Activated naive CD8-positive, alpha-beta T cell treated with anti-CD3 and anti-CD28 coated beads for 36 hours (primary cell): ENCODE data around the gene MICAL2. TPM values are rescaled to one million over a fixed set of nuclear protein-coding genes. Genes with fewer than 3 reads are reported as not detected.

Experiments
- DNase-seq: peaks from one replicate; pipeline ENCODE4 v3.0.0; 2021
- H3K27ac Mint-ChIP-seq: one replicate; pipeline ENCODE4 v1.8.0; 2022; ENCODE audit warnings: mild to moderate bottlenecking, moderate library complexity, mixed read lengths
- H3K27me3 Mint-ChIP-seq: one replicate; pipeline ENCODE4 v1.8.0; 2022; ENCODE audit warnings: mild to moderate bottlenecking, mixed read lengths
- H3K36me3 Mint-ChIP-seq: one replicate; pipeline ENCODE4 v1.8.0; 2021; ENCODE audit warnings: mild to moderate bottlenecking, mixed read lengths
- H3K4me1 Mint-ChIP-seq: one replicate; pipeline ENCODE4 v1.8.0; 2021; ENCODE audit warnings: mixed read lengths
- H3K4me3 Mint-ChIP-seq: one replicate; pipeline ENCODE4 v1.8.0; 2022; ENCODE audit warnings: mild to moderate bottlenecking, moderate library complexity, mixed read lengths
- H3K9me3 Mint-ChIP-seq: one replicate; pipeline ENCODE4 v1.8.0; 2022; ENCODE audit warnings: mixed read lengths
- total RNA-seq, 2 experiments: library from RNA; stranded (reverse); gene quantifications; one replicate each; pipeline ENCODE4 v1.2.3, GENCODE V29; 2021

Gene MICAL2
- total RNA-seq, 2 experiments from 2014 or later, result 54.4 to 59.7 TPM

DNA sequence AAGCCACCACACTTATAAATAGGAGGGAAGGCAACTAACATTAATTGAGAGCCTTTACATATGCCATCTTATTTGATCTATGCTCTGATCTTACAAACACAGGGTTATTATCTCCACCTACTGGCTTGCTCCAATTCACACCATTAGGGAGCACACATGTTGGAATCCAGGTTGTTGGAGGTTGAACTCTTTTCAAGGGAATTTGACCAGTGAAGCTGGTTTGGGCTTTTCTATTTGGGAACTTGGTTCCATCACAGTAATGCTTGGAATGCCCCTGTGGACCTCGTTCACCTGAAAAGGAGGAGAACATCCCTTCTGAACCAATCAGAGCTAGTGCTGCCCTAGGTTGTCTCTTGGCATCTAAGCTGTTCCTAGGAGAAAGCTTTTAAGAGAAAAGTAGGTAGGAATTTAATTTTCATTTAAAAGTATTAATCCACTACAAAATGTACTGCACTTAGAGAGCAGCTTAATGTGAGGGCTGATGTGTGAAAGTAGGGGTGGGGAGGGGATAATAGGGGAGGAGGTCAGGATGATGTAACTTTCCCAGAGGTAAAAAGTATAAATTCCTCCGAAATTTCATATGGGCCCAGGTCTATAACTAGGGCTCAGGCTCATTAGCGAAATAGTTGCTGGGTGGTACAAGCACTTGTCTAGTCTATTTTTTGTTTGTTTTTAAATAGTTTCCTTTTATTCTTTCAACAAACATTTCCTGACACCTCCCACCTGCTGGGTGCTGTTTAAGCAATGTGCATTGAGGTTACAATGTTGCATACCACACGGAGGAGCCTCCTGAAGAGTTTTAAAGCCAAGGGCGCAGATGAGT lies 7.6 kb upstream of the MICAL2 start:
- Mint-ChIP-seq H3K27me3 (peaks cover 6% of the 10 kb centered on the region), H3K4me1 (peaks cover 9% of the 10 kb centered on the region), H3K36me3 (no peaks in the 10 kb centered on the region), H3K4me3 (no peak overlapping the region), H3K9me3 (no peaks in the 10 kb centered on the region), H3K27ac (no peak overlapping the region)
- no peak for DNase-seq

DNA sequence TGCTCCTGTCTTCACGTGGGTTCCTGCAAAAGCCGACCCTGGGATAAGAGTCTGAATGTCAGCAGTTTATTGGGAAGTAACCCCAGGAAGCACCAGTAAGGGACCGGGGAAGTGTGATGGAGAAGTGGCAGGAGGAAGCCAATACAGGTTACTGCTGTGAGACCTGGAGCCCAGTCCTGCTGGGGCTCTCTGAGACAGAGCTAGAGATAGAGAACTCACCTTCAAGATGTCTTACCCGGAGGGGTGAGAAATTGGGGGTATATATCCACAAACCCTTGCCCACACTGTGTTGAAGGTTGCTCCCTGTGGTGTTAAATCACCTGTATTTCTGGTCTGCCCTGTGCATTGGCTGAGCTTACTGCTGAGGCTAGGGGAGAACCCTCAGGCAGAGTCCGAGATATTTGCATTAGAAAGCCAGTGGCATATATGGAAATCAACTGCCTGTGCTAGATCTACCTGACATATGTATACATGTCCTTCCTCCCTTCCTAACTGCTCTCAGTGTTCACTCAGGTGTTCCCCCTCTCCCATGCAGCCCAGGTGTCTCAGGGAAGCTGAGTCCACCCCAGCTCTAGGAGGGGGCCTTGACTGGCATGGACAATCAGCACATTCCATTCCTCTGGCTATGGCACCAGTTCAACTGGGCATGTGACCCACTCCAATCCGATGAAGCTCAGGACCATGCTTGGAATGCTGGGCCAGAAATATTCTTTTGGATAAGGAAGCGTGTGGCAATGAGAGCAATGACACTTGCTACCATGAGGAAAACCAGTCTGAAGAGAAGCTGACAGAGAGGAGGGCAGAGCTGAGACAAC lies 6.8 kb upstream of the MICAL2 start:
- no peak for DNase-seq
- peaks cover 6% of the 10 kb centered on the region for H3K27me3 Mint-ChIP-seq
- no peaks in the 10 kb centered on the region for H3K36me3 Mint-ChIP-seq
- H3K27ac Mint-ChIP-seq, result no peak overlapping the region
- no peak overlapping the region for H3K4me3 Mint-ChIP-seq
- peaks cover 10% of the 10 kb centered on the region for H3K4me1 Mint-ChIP-seq
- no peaks in the 10 kb centered on the region for H3K9me3 Mint-ChIP-seq

DNA sequence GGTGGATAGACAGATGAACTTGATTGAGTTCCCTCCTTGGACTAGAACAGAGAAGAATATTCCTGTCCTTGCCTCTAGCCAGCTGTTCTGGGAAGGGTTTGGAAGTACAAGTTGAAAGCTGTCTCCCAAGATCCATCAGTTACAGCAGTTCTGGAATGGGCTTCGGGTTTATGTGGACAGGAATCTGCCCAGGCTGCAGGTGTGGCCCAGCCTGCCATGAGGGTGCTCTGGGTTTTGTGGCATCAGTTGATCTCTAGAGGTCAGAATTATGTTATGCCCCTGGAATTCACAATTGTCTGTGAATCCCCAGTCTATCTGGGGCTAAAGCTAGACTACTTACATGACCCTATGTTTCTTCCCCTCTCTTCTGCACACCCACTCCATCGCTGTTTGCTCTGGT lies 4.9 kb upstream of the MICAL2 start:
- Mint-ChIP-seq H3K4me3 (no peak overlapping the region), H3K9me3 (no peaks in the 10 kb centered on the region), H3K4me1 (peaks cover 18% of the 10 kb centered on the region), H3K27me3 (peaks cover 3% of the 10 kb centered on the region), H3K27ac (no peak overlapping the region), H3K36me3 (no peaks in the 10 kb centered on the region)
- no peak for DNase-seq

DNA sequence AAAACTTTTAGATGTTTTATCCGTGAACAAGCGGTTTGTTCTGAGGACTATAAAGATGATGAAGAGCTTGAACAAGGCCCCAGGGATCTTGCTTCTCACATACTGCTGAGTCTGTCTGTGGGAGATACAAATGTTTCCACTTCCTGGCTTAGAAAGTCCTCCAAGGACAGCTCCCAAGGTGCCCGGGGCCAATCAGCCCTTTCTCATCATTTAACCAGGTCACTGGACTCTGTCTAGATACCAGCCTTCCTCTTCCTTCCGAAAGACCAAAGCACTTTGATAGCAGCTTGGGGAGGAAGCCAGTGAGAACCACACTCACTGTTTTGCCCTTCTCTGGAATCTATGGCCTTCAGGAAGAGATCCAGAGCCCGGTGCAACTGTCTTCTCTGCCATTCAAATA lies 4.3 kb upstream of the MICAL2 start:
- H3K27ac Mint-ChIP-seq, result no peak overlapping the region
- H3K36me3 Mint-ChIP-seq, result no peaks in the 10 kb centered on the region
- H3K27me3 Mint-ChIP-seq, result peaks cover 3% of the 10 kb centered on the region
- H3K4me1 Mint-ChIP-seq, result peaks cover 18% of the 10 kb centered on the region
- no peak overlapping the region for H3K4me3 Mint-ChIP-seq
- no peaks in the 10 kb centered on the region for H3K9me3 Mint-ChIP-seq
- no peak for DNase-seq

DNA sequence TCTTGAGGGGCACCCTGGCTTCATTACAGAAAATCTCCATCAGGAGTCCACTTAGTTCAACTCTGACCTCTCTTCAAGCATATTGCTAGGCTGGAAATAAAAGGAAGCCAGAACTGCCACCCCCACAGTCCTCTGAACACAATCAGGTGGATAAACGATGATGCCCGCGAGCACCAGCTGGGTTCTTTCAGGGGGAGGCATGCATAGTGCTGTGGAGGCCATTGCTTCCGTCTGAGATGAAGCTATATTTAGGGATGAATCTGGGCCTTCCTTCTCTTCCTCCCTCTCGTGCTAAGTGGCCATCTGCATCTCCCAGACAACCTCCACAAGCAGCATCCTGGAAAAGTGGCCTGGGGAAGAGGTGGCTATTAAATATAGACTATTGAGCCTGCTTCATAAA lies 3.9 kb upstream of the MICAL2 start:
- H3K36me3 Mint-ChIP-seq, result no peaks in the 10 kb centered on the region
- H3K27me3 Mint-ChIP-seq, result peaks cover 3% of the 10 kb centered on the region
- H3K4me3 Mint-ChIP-seq, result no peak overlapping the region
- no peak for DNase-seq
- no peaks in the 10 kb centered on the region for H3K9me3 Mint-ChIP-seq
- no peak overlapping the region for H3K27ac Mint-ChIP-seq
- H3K4me1 Mint-ChIP-seq, result peaks cover 18% of the 10 kb centered on the region

DNA sequence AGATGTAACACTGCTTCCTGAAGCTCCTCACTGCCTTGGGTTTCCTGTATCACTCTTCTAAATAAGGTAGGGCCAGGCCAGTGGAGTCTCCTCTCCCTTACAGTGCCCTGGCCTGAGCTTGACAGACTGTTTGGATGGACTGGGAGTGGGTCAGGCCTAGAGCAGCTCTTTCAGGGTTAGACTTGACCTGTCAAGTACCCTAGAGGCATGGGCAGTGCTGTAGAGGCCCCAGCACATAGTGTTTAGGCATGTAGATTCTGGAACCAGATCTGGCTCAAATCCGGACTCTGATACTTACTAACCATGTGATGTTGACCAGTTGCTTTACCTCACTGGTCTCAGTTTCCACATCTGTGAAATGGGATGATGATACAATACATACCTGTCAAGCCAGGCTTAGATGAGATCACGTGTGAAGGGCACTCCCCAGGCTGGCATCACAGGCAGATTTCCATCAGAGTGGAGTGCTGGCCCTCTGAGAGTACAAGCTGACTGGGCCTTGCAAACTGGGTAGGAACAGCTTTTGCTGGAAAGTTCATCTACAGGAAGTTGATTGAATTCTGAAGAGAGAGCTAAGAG lies 1.4 kb upstream of the MICAL2 start:
- Mint-ChIP-seq H3K27ac (no peak overlapping the region), H3K4me1 (peaks cover 20% of the 10 kb centered on the region), H3K9me3 (no peaks in the 10 kb centered on the region), H3K27me3 (peaks cover 3% of the 10 kb centered on the region), H3K4me3 (no peak overlapping the region), H3K36me3 (no peaks in the 10 kb centered on the region)
- DNase-seq, result no peak

DNA sequence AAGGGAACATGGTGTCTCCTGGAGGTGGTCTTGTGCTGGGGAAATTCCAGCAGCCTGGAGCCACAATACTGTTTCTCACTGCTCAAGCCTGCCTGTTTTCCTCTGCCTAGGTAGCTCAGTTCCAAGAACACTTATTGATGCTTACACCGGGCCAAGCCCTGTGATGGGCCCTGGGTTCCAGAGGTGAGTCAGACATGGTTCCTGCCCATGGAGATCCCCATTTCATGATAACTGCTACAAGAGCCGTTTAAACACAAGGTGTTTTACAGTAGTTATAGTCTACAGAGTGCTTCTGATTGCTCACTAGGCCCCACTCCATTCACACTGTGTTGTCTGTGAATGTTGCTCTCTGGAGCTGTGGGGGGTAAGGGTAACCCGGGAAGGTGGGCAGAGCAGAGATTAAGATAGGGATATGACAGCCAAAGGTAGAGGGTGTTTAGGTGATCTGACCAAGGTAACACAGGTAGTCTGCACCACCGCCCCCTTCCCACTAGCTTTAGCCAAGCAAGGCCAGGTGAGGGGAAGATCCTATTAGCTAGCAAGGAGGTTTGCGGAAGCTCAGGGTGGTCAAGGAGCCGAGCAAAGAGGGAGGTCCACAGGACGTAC lies 696 bp upstream of the MICAL2 start:
- Mint-ChIP-seq H3K27me3 (peaks cover 2% of the 10 kb centered on the region), H3K4me1 (peaks cover 20% of the 10 kb centered on the region), H3K4me3 (peak overlapping the region; percentile 81), H3K36me3 (no peaks in the 10 kb centered on the region), H3K27ac (peak overlapping the region; percentile 88), H3K9me3 (no peaks in the 10 kb centered on the region)
- peak; percentile 30 for DNase-seq

DNA sequence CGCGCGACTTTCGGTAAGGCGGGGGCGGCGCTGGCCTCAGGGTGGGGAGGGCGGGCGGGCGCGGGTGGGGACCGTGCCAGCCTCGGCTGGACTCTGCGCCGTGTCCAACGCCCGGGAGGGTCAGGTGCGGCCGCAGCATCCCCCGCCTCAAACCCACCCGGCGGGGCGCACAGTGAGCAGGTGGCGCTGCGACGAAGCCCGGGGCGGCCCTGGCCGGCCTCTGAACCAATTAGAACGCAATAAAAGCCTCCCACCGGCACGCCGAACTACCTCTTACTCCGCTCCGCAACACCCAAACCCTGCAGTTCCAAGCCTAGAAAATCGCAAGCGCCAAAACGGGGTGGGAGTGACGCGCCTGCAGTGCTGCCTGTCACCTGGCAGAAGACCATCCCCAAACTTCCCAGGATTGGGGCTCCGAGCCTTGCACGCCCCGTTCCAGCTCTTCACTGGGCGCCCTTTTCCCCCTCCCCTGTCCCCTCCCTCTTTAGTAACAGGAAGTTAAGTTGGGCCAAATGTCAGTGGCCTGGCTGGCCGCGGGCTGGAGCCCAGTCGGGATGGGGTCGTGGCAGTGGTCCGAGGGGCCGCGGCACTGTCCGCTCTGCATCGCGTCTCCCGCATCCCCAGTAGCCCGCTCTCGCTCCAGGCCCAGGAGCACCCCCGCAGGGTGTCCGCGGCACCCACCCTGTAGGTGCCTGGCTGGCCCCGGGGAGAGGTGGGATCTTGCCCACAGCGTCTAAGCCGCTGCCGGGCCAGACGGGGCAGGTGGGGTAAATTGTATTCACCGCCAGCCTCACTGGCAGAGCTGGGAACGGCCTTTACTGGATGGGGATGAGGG lies 541 bp downstream of the MICAL2 start:
- Mint-ChIP-seq H3K9me3 (no peaks in the 10 kb centered on the region), H3K4me1 (peaks cover 20% of the 10 kb centered on the region), H3K27me3 (no peaks in the 10 kb centered on the region), H3K27ac (no peak overlapping the region), H3K36me3 (no peaks in the 10 kb centered on the region), H3K4me3 (peak overlapping the region; percentile 75)
- peak; percentile 57 for DNase-seq

DNA sequence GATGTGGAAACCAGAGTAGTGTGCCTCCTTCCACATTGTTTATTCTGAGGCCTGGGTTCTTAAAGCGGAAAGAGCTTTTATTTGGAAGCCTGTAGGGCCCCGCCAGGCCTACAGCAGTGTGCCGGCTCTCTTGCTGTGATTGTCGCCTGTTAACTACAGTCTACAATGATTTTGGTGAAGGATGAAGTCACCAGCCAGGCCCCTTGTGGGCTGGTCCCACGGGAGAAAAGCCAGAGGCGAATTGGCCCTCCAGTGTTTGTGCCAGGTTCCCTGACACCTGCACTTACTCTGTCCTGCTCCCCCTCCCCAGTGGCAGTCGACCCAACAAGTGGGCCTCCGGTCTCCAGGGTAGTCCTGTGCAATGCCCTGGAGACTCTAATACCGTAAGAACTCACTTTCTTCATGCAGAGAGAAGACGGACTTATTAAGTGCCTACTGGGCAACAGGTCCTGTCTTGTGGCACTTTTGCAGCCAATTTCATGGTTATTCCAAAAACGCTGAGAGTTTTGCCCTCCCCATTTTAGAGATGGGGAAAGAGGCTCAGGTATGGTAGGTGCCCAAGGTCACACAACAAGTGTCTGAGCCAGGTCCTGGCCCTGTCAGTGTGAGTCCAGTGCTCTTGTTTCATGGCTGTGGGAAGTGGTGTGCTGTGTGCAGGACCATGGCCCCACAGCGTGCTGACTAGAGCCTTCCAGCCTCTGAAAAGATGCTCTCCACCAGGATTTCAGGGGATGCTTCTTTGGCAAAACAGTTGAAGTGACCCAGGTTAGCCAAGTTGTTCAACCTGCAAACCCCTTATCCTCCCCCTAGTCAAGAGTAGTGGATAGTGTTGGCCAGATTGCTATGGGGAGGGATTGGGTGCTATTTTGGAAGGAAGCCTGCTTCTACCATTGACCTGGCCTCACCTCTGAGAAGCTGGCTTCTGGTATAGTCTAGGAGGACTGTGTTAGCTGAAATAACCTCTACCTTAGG lies 1.4 kb downstream of the MICAL2 start:
- no peak for DNase-seq
- H3K4me3 Mint-ChIP-seq, result peak overlapping the region; percentile 75
- no peaks in the 10 kb centered on the region for H3K9me3 Mint-ChIP-seq
- peaks cover 2% of the 10 kb centered on the region for H3K36me3 Mint-ChIP-seq
- H3K27me3 Mint-ChIP-seq, result no peaks in the 10 kb centered on the region
- H3K27ac Mint-ChIP-seq, result no peak overlapping the region
- H3K4me1 Mint-ChIP-seq, result peaks cover 20% of the 10 kb centered on the region

DNA sequence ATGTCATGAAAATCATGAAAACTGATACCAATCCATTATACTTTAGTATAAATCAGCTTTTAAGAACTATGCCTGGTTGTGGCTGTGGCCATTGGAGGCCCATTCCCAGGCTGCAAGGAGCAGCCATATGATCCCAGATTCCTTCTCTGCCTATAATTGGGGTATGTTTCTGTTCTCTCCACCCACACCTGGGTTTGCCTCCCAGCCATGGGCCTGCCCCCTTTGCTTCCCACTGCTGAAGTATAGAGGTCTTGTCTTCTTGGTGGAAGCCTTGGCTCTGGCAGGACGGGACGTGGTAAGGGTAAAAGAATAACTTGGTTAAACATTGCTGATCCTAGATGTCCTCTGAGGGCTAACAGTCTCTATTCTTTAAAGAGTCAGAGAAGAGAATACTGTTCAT lies 2.4 kb downstream of the MICAL2 start:
- Mint-ChIP-seq H3K9me3 (no peaks in the 10 kb centered on the region), H3K36me3 (peaks cover 2% of the 10 kb centered on the region), H3K4me3 (no peak overlapping the region), H3K4me1 (peaks cover 24% of the 10 kb centered on the region), H3K27me3 (no peaks in the 10 kb centered on the region), H3K27ac (no peak overlapping the region)
- no peak for DNase-seq

DNA sequence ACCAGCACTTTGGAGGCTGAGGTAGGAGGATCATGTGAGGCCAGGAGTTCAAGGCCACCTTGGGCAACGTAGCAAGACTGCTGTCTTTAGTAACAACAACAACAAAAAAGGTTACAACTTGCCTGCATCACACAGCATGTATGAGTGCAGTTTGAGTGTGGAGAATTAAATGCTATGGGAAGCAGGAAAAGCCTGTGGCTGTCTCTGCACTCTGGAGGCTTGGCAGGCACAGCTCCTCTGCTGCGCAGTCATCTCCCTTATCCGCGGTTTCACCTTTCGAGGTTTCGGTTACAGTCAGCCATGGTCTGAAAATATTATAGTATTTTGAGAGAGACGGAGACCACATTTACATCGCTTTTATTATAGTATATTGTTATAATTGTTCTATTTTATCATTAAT lies 2.9 kb downstream of the MICAL2 start:
- peaks cover 2% of the 10 kb centered on the region for H3K36me3 Mint-ChIP-seq
- H3K4me1 Mint-ChIP-seq, result peaks cover 25% of the 10 kb centered on the region
- no peak overlapping the region for H3K27ac Mint-ChIP-seq
- DNase-seq, result no peak
- no peaks in the 10 kb centered on the region for H3K9me3 Mint-ChIP-seq
- H3K27me3 Mint-ChIP-seq, result no peaks in the 10 kb centered on the region
- H3K4me3 Mint-ChIP-seq, result no peak overlapping the region

DNA sequence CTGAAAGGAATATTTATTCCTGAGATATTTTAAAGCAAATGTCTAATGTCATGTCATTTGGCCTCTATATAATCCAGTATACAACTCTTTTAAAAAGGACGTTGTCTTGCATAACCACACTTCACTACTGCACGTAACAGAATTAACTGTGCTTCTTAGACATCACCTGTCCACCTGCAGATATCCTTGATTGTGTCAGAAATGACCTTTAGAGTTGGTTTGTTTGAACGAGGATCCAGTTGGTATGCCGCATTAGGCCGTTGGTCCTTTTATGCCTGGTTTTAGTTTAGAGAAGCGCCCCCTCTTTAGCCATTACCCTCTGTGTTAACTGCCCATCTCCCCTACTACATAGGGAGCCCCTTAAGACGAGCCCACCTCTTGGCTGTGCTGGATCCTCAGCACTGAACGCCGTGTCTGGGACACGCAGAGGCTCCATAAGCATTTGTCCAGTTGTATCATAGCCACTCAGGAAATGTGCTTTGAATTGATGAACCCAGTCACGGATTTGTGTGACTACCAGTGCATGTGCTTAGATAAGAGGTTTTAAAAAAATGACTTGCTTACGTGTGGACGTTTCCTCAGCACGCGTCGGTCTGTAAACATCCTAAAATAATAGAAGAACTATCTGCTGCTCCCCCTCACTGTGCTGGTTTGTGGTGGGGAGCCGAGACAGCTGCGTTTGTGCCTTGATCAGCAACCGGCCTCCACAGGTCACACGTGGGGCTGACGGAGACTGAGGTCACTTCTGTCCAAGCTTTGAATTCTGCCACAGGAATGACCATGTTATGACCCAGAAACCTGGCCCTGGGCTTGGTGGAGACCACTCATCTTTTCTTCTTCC lies 4.0 kb downstream of the MICAL2 start:
- H3K4me1 Mint-ChIP-seq, result peaks cover 17% of the 10 kb centered on the region

More for the DNA sequence above, 4.0 kb downstream of the MICAL2 start:
- H3K27me3 Mint-ChIP-seq, result no peaks in the 10 kb centered on the region
- no peak overlapping the region for H3K4me3 Mint-ChIP-seq
- H3K36me3 Mint-ChIP-seq, result peaks cover 2% of the 10 kb centered on the region
- no peak overlapping the region for H3K27ac Mint-ChIP-seq
- H3K9me3 Mint-ChIP-seq, result no peaks in the 10 kb centered on the region
- DNase-seq, result no peak
